Calu3 (cell line): ENCODE results near the gene RAI2. TPM values are rescaled to one million over a fixed set of nuclear protein-coding genes. Genes with fewer than 3 reads are reported as not detected.

Source experiments
- BruUV-seq: library from RNA; stranded (reverse); fragments of 400-500 nt; replicated peaks from 2 replicates; lab custom pipeline; 2021; lab: Mats Ljungman, UMichigan
- CTCF ChIA-PET: fragments of 300-600 bp; sonication (Branson Sonifier 250); formaldehyde crosslinking; loops from one replicate; lab custom pipeline; 2022; ENCODE audit warnings: antibody characterized with exemption; lab: Charles Lee
- DNase-seq: peaks from one replicate; pipeline ENCODE4 v3.0.0; 2022
- H3K27ac Mint-ChIP-seq: one replicate; pipeline ENCODE4 v1.8.0; 2022; ENCODE audit warnings: mixed read lengths; ENCODE audit not compliant: unreplicated experiment
- H3K27me3 Mint-ChIP-seq: one replicate; pipeline ENCODE4 v1.8.0; 2022; ENCODE audit warnings: mixed read lengths; ENCODE audit not compliant: unreplicated experiment
- H3K36me3 Mint-ChIP-seq: one replicate; pipeline ENCODE4 v1.8.0; 2022; ENCODE audit warnings: mild to moderate bottlenecking, moderate library complexity, mixed read lengths; ENCODE audit not compliant: insufficient read depth, unreplicated experiment
- H3K4me1 Mint-ChIP-seq: one replicate; pipeline ENCODE4 v1.8.0; 2022; ENCODE audit warnings: mild to moderate bottlenecking, low read depth, mixed read lengths; ENCODE audit not compliant: unreplicated experiment
- H3K4me3 Mint-ChIP-seq: one replicate; pipeline ENCODE4 v1.8.0; 2022; ENCODE audit warnings: mild to moderate bottlenecking, low read depth, moderate library complexity, mixed read lengths; ENCODE audit not compliant: unreplicated experiment
- H3K9me3 Mint-ChIP-seq: one replicate; pipeline ENCODE4 v1.8.0; 2022; ENCODE audit warnings: low read depth, mixed read lengths; ENCODE audit not compliant: unreplicated experiment
- CTCF ChIP-seq: fragments of 200-600 bp; IDR thresholded peaks from one replicate; pipeline ENCODE4 v1.8.0; 2022; ENCODE audit warnings: antibody characterized with exemption; ENCODE audit not compliant: unreplicated experiment
- intact Hi-C: fragments of 100-400 bp; cut with micrococcal nuclease; formaldehyde crosslinking; loops from one replicate; pipeline ENCODE4 v1.10.0; 2022; ENCODE audit not compliant: unreplicated experiment
- total RNA-seq: library from RNA; stranded (reverse); gene quantifications from 2 replicates; pipeline ENCODE4 v1.2.3, GENCODE V29; 2022

Gene RAI2
- total RNA-seq, 1 experiment from 2014 or later = 0.33 TPM

- DNase-seq = no peak
- intact Hi-C loops = loop anchor here (2.0 kb wide), 1 partner anchor 398 kb away; no protein-coding TSS in a partner anchor
- CTCF ChIA-PET = interaction anchor here (1.3 kb wide), 1 partner anchor 21 kb away, joined by 3 read pairs; no protein-coding TSS in a partner anchor
Observed at GRCh38 chrX:17812763-17813162, 48.3 kb downstream of the RAI2 start.

GRCh38 chrX:17809984-17810383, 51.1 kb downstream of the RAI2 start:
- Mint-ChIP-seq H3K4me1 (no peaks in the 10 kb centered on the region), H3K36me3 (no peaks in the 10 kb centered on the region), H3K4me3 (no peak overlapping the region), H3K27ac (no peak overlapping the region), H3K27me3 (peaks cover 59% of the 10 kb centered on the region), H3K9me3 (no peaks in the 10 kb centered on the region)
- intact Hi-C loops = no loop called here
- DNase-seq = no peak
- CTCF ChIA-PET = no interaction called here
- no peak for TF ChIP-seq CTCF
- no TSS peak for BruUV-seq

More at GRCh38 chrX:17812763-17813162, 48.3 kb downstream of the RAI2 start:
- no peaks in the 10 kb centered on the region for H3K36me3 Mint-ChIP-seq
- H3K9me3 Mint-ChIP-seq = no peaks in the 10 kb centered on the region
- peaks cover 73% of the 10 kb centered on the region for H3K27me3 Mint-ChIP-seq
- no TSS peak for BruUV-seq
- TF ChIP-seq CTCF = peak; percentile 45
- no peak overlapping the region for H3K27ac Mint-ChIP-seq
- no peak overlapping the region for H3K4me3 Mint-ChIP-seq
- no peaks in the 10 kb centered on the region for H3K4me1 Mint-ChIP-seq

- BruUV-seq = no TSS peak
- Mint-ChIP-seq H3K36me3 (no peaks in the 10 kb centered on the region), H3K4me1 (no peaks in the 10 kb centered on the region), H3K4me3 (no peak overlapping the region), H3K9me3 (no peaks in the 10 kb centered on the region), H3K27ac (no peak overlapping the region), H3K27me3 (peaks cover 52% of the 10 kb centered on the region)
- TF ChIP-seq CTCF = no peak
- no peak for DNase-seq
- CTCF ChIA-PET = no interaction called here
- intact Hi-C loops = no loop called here
Observed at GRCh38 chrX:17809273-17809672, 51.8 kb downstream of the RAI2 start.

- CTCF ChIA-PET = interaction anchor here (1.0 kb wide), 1 partner anchor 12 kb away, joined by 3 read pairs; no protein-coding TSS in a partner anchor
- H3K9me3 Mint-ChIP-seq = no peaks in the 10 kb centered on the region
Observed at GRCh38 chrX:17805120-17805519, 56.0 kb downstream of the RAI2 start.

More at GRCh38 chrX:17805120-17805519, 56.0 kb downstream of the RAI2 start:
- DNase-seq = no peak
- no peaks in the 10 kb centered on the region for H3K36me3 Mint-ChIP-seq
- no peak overlapping the region for H3K4me3 Mint-ChIP-seq
- TF ChIP-seq CTCF = peak; percentile 12
- no TSS peak for BruUV-seq
- H3K27me3 Mint-ChIP-seq = peaks cover 42% of the 10 kb centered on the region
- intact Hi-C loops = no loop called here
- no peaks in the 10 kb centered on the region for H3K4me1 Mint-ChIP-seq
- no peak overlapping the region for H3K27ac Mint-ChIP-seq
